ENCODE results near the gene ANGPTL4. TPM values are rescaled to one million over a fixed set of nuclear protein-coding genes. Genes with fewer than 3 reads are reported as not detected.
"Not testable (repeated sequence)": the region's sequence is repeated elsewhere in the genome, so short reads cannot be mapped to it uniquely, and the experiment has no call there.

ANGPTL4 gene, protein sequence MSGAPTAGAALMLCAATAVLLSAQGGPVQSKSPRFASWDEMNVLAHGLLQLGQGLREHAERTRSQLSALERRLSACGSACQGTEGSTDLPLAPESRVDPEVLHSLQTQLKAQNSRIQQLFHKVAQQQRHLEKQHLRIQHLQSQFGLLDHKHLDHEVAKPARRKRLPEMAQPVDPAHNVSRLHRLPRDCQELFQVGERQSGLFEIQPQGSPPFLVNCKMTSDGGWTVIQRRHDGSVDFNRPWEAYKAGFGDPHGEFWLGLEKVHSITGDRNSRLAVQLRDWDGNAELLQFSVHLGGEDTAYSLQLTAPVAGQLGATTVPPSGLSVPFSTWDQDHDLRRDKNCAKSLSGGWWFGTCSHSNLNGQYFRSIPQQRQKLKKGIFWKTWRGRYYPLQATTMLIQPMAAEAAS
- 10 to 100 TPM; 39.9 to 45.1 TPM for total RNA-seq
- 10 to 100 TPM; 10.1 to 19.5 TPM for polyA plus RNA-seq
- long read RNA-seq, donor 1, transcript ANGPTL4-201 (7 exons, 1,879 nt) = major isoform, 243 of 352 reads
- long read RNA-seq, donor 1, transcript ANGPTL4-202 (6 exons, 1,705 nt) = minor isoform, 37 of 352 reads
- long read RNA-seq, donor 1, partial matches to known transcripts = 24 of 352 reads
- long read RNA-seq, donor 1, other reads (novel, unspliced or antisense) = 48 of 352 reads
- long read RNA-seq, donor 2, transcript ANGPTL4-201 (7 exons, 1,879 nt) = major isoform, 51 of 66 reads
- long read RNA-seq, donor 2, partial matches to known transcripts = 3 of 66 reads
- long read RNA-seq, donor 2, other reads (novel, unspliced or antisense) = 9 of 66 reads

DNA sequence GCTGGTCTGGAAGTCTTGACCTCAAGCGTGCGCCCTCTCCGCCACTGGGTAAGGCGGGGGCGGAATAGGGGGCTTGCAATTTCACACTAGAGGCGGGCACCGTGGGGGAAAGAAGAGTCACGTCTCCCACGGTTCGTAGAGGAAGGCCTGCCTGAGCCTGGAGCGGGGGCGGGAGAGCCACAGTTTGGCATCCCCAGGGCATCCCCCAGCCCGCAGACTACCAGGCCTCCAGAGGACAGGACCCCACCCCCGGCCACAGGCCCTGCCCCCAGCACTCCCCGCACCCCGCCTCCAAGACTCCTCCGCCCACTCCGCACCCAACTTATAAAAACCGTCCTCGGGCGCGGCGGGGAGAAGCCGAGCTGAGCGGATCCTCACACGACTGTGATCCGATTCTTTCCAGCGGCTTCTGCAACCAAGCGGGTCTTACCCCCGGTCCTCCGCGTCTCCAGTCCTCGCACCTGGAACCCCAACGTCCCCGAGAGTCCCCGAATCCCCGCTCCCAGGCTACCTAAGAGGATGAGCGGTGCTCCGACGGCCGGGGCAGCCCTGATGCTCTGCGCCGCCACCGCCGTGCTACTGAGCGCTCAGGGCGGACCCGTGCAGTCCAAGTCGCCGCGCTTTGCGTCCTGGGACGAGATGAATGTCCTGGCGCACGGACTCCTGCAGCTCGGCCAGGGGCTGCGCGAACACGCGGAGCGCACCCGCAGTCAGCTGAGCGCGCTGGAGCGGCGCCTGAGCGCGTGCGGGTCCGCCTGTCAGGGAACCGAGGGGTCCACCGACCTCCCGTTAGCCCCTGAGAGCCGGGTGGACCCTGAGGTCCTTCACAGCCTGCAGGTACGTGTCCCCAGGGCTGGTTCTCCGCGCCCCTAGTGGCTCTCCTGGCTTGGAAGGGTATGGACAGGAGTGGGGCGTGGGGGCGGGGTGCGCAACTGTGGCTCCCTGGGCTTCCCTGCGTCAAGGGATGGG is at the start of gene ANGPTL4:
Gene ANGPTL4 (plus strand): TSS at position 353 of the 969 bp plus-strand sequence. CDS start 167 bp downstream, at position 520.
- Histone ChIP-seq H3K27ac (ENCODE audit: low read depth in 1 of 2, low read length in 2 of 2) (peak within 1 kb of the TSS in 1 of 2 donors; percentile 62), H3K36me3 (ENCODE audit: control insufficient read depth in 1 of 2, insufficient read depth in 2 of 2, low read length in 1 of 2) (no peaks in the 10 kb centered on the region), H3K4me1 (ENCODE audit: control insufficient read depth in 1 of 2, insufficient read depth in 2 of 2, low read length in 2 of 2) (no peaks in the 10 kb centered on the region), H3K9me3 (ENCODE audit: control insufficient read depth, low read length) (no peaks in the 10 kb centered on the region), H3K27me3 (ENCODE audit: control insufficient read depth in 1 of 2, insufficient read depth in 2 of 2, low read length in 1 of 2) (no peaks in the 10 kb centered on the region), H3K4me3 (ENCODE audit: low read length in 2 of 2) (peak within 1 kb of the TSS; percentile 1 to 6)
- peak; percentile 87 to 91 for DNase-seq
- intact Hi-C loops (cut with DNase I) = loop anchor here in 1 of 2 donors (2.0 kb wide), 1 partner anchor 27 kb away; the partner anchor contains the start of gene RAB11B
- 1% methylated on average over 77 to 81 of the region's 81 CpGs for WGBS, 2 donors
- ATAC-seq (ENCODE audit: low FRiP score) = peak; percentile 72

DNA sequence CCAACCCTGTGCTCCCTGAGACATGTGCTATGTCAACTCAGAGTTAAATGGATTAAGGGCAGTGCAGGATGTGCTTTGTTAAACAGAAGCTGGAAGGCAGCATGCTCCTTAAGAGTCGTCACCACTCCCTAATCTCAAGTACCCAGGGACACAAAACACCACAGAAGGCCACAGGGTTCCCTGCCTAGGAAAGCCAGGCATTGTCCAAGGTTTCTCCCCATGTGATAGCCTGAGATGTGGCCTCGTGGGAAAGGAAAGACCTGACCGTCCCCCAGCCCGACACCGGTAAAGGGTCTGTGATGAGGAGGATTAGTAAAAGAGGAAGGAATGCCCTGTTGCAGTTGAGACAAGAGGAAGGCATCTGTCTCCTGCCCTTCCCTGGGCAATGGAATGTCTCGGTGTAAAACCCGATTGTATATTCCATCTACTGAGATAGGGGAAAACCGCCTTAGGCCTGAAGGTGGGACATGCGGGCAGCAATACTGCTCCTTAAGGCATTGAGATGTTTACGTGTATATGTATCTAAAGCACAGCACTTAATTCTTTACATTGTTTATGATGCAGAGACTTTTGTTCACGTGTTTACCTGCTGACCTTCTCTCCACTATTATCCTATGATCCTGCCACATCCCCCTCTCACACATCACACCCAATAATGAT is 48.8 kb upstream of the ANGPTL4 start:
- intact Hi-C loops (cut with DNase I); H3K9me3 ChIP-seq (ENCODE audit: control insufficient read depth, low read length); H3K4me3 ChIP-seq (ENCODE audit: low read length in 2 of 2); DNase-seq; H3K4me1 ChIP-seq (ENCODE audit: control insufficient read depth in 1 of 2, insufficient read depth in 2 of 2, low read length in 2 of 2); H3K27me3 ChIP-seq (ENCODE audit: control insufficient read depth in 1 of 2, insufficient read depth in 2 of 2, low read length in 1 of 2); H3K36me3 ChIP-seq (ENCODE audit: control insufficient read depth in 1 of 2, insufficient read depth in 2 of 2, low read length in 1 of 2); H3K27ac ChIP-seq (ENCODE audit: low read depth in 1 of 2, low read length in 2 of 2); ATAC-seq (ENCODE audit: low FRiP score): not testable (repeated sequence)
- 88 to 92% methylated on average over 11 of the region's 11 CpGs for WGBS, 2 donors

DNA sequence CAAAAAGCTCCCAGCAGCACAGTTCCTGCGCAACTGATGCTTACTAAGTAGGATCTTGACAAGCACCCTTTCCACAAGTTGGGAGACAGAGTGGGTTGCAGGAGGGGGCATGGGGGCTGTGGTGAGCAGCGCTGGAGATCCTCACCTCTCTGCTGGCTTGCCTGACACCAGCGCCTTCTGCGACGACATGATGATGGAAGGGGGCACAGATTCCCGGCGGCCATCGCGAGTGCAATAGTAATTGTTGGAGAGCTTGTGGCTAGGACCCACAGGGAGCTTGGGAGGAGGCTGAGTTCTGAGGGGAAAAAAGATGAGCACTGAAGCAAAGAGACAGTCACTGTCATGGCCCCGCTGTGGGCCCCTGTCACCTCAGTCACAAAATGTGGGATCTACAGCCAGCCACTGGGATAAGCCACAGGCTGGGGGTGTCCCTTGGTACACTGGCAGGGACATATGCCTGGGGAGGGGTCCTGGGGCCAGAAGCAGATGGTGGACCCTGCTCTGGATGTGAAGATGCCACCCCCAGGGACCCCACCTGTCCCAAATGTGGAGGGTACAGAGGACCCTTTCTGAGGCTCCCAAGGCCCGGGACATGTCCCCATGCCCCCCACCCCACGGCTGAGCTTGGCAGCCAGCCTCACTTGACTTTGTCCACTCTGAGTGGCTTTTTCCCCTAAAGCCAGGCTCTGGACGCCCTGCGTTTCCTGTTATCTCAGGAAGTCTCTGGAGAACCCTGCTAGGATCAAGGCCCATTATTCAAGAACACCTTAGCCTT is 47.4 kb upstream of the ANGPTL4 start:
- 82 to 85% methylated on average over 14 of the region's 14 CpGs for WGBS, 2 donors
- DNase-seq = no peak
- Histone ChIP-seq H3K4me3 (ENCODE audit: low read length in 2 of 2) (no peak overlapping the region), H3K9me3 (ENCODE audit: control insufficient read depth, low read length) (no peaks in the 10 kb centered on the region), H3K27me3 (ENCODE audit: control insufficient read depth in 1 of 2, insufficient read depth in 2 of 2, low read length in 1 of 2) (no peaks in the 10 kb centered on the region), H3K36me3 (ENCODE audit: control insufficient read depth in 1 of 2, insufficient read depth in 2 of 2, low read length in 1 of 2) (no peaks in the 10 kb centered on the region), H3K27ac (ENCODE audit: low read depth in 1 of 2, low read length in 2 of 2) (no peak overlapping the region), H3K4me1 (ENCODE audit: control insufficient read depth in 1 of 2, insufficient read depth in 2 of 2, low read length in 2 of 2) (no peaks in the 10 kb centered on the region)
- intact Hi-C loops (cut with DNase I) = no loop called here
- no peak for ATAC-seq (ENCODE audit: low FRiP score)

DNA sequence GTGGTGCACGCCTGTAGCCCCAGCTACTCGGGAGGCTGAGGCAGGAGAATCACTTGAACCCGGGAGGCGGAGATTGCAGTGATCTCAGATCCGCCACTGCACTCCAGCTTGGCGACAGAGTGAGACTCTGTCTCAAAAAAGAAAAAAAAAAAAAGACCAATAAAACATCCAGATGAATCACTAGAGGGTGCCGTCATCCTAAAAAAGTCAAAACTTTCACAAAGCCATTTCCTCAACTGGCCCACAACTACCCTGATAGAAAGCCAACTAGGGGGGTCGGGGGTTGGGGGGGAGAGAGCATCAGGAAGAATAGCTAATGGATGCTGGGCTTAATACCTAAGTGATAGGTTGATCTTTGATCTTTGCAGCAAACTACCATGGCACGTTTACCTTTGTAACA is 45.1 kb upstream of the ANGPTL4 start:
- H3K4me3 ChIP-seq (ENCODE audit: low read length in 2 of 2); H3K9me3 ChIP-seq (ENCODE audit: control insufficient read depth, low read length); DNase-seq; H3K27ac ChIP-seq (ENCODE audit: low read depth in 1 of 2, low read length in 2 of 2); intact Hi-C loops (cut with DNase I); H3K36me3 ChIP-seq (ENCODE audit: control insufficient read depth in 1 of 2, insufficient read depth in 2 of 2, low read length in 1 of 2); H3K4me1 ChIP-seq (ENCODE audit: control insufficient read depth in 1 of 2, insufficient read depth in 2 of 2, low read length in 2 of 2); ATAC-seq (ENCODE audit: low FRiP score); H3K27me3 ChIP-seq (ENCODE audit: control insufficient read depth in 1 of 2, insufficient read depth in 2 of 2, low read length in 1 of 2): not testable (repeated sequence)
- 73 to 77% methylated on average over 9 of the region's 9 CpGs for WGBS, 2 donors

DNA sequence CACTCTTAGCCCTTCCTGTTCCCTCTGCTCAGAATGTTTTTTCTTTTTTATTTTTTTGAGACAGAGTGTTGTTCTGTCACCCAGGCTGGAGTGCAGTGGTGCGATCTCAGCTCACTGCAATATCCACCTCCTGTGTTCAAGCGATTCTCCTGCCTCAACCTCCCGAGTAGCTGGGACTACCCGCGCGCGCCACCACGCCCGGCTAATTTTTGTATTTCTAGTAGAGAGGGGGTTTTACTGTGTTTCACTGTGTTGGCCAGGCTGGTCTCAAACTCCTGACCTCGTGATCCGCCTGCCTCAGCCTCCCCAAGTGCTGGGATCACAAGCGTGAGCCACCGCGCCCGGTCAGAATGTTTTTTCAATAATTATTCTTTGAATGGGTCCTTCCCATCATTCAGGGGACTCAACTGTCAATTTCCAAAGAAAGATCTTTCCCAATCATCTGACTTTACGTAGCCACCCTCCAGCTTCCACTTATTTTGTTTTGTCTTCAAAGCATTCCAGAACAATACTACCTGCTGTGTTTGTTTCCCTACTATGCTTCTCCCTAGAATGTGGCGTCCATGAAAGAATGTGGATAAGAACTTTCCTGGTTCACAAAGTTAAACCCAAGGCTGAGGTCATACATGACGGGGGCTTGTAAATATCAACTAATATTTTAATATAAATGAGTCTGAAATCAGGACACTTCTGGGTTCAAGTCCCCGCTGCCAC is 44.0 kb upstream of the ANGPTL4 start:
- DNase-seq (no peak), ATAC-seq (ENCODE audit: low FRiP score) (no peak)
- Histone ChIP-seq H3K4me1 (ENCODE audit: control insufficient read depth in 1 of 2, insufficient read depth in 2 of 2, low read length in 2 of 2) (no peaks in the 10 kb centered on the region), H3K36me3 (ENCODE audit: control insufficient read depth in 1 of 2, insufficient read depth in 2 of 2, low read length in 1 of 2) (no peaks in the 10 kb centered on the region), H3K27ac (ENCODE audit: low read depth in 1 of 2, low read length in 2 of 2) (no peak overlapping the region), H3K27me3 (ENCODE audit: control insufficient read depth in 1 of 2, insufficient read depth in 2 of 2, low read length in 1 of 2) (no peaks in the 10 kb centered on the region), H3K9me3 (ENCODE audit: control insufficient read depth, low read length) (no peaks in the 10 kb centered on the region), H3K4me3 (ENCODE audit: low read length in 2 of 2) (peak overlapping the region; percentile 70 to 80)
- 82 to 84% methylated on average over 19 of the region's 19 CpGs for WGBS, 2 donors
- intact Hi-C loops (cut with DNase I) = no loop called here

DNA sequence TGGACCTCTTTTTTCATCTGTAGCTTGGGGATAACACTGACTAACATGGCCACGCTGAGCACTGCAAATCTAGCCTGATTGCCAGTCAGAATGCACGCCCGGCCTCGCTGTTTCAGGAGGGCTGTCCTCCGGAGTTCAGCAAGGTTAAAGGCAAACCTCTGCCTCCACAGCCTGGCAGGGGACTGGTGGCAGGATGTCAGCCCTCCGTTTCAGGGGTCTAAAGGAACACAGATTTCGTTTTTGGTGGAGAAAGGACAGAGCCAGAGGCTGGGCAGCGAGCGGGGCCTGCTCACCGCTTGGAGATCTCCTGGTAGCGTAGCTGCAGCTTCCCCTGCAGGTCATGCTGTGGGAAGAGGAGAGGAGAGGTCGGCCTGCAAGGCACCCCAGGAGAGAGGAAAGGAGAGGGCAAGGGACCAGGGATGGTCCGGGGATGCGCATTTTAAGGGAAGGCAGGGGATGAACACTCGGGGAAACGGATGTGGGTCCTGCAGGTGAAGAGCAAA is 43.3 kb upstream of the ANGPTL4 start:
- whole genome bisulfite sequencing, 2 donors = 1 to 2% methylated on average over 16 of the region's 16 CpGs
- no peaks in the 10 kb centered on the region for H3K4me1 ChIP-seq (ENCODE audit: control insufficient read depth in 1 of 2, insufficient read depth in 2 of 2, low read length in 2 of 2)

More for the DNA sequence above, 43.3 kb upstream of the ANGPTL4 start:
- no peaks in the 10 kb centered on the region for H3K36me3 ChIP-seq (ENCODE audit: control insufficient read depth in 1 of 2, insufficient read depth in 2 of 2, low read length in 1 of 2)
- DNase-seq (peak in 1 of 2 donors; percentile 49), ATAC-seq (ENCODE audit: low FRiP score) (peak; percentile 36)
- no peaks in the 10 kb centered on the region for H3K9me3 ChIP-seq (ENCODE audit: control insufficient read depth, low read length)
- intact Hi-C loops (cut with DNase I) = no loop called here
- H3K4me3 ChIP-seq (ENCODE audit: low read length in 2 of 2) = peak overlapping the region; percentile 70 to 80
- no peaks in the 10 kb centered on the region for H3K27me3 ChIP-seq (ENCODE audit: control insufficient read depth in 1 of 2, insufficient read depth in 2 of 2, low read length in 1 of 2)
- peak overlapping the region; percentile 17 to 41 for H3K27ac ChIP-seq (ENCODE audit: low read depth in 1 of 2, low read length in 2 of 2)
